Stimulated activated CD4-positive, alpha-beta T cell treated with anti-CD3 and anti-CD28 coated beads, Interleukin-12 subunit alpha, Interleukin-12 subunit beta, amount 100 ng/mL, for 4 hours (primary cell): ENCODE measurements around the gene BSG.
"Not testable (repeated sequence)": the region's sequence is repeated elsewhere in the genome, so short reads cannot be mapped to it uniquely, and the experiment has no call there.

Experiments used
- DNase-seq: peaks from one replicate; pipeline ENCODE4 v3.0.0-alpha.2; 2020

Gene BSG

GRCh38 chr19:588741-589692, 16.6 kb downstream of the BSG start:
- DNase-seq: no peak

GRCh38 chr19:589693-590395, 17.4 kb downstream of the BSG start, which contains the start of gene HCN2:
Gene HCN2 (plus strand): TSS chr19:589881. CDS start chr19:589946, 65 bp downstream.
- no peak for DNase-seq

- DNase-seq: peak; percentile 15
Observed at GRCh38 chr19:590396-590745, 18.0 kb downstream of the BSG start.

GRCh38 chr19:590750-591098, 18.3 kb downstream of the BSG start:
- DNase-seq: no peak

- no peak for DNase-seq
Observed at GRCh38 chr19:591099-591958, 18.9 kb downstream of the BSG start.

- DNase-seq: no peak
Observed at GRCh38 chr19:592101-592500, 19.7 kb downstream of the BSG start.

GRCh38 chr19:593055-593454, 20.7 kb downstream of the BSG start:
- no peak for DNase-seq

GRCh38 chr19:593505-593904, 21.1 kb downstream of the BSG start:
- no peak for DNase-seq

- DNase-seq: no peak
Observed at GRCh38 chr19:594265-594870, 22.0 kb downstream of the BSG start.

GRCh38 chr19:595326-596262, 23.2 kb downstream of the BSG start:
- no peak for DNase-seq

GRCh38 chr19:596263-596655, 23.9 kb downstream of the BSG start:
- DNase-seq: no peak

- no peak for DNase-seq
Observed at GRCh38 chr19:597406-598315, 25.3 kb downstream of the BSG start.

- no peak for DNase-seq
Observed at GRCh38 chr19:601310-601709, 28.9 kb downstream of the BSG start.

- DNase-seq: no peak
Observed at GRCh38 chr19:601790-602189, 29.4 kb downstream of the BSG start.

- DNase-seq: no peak
Observed at GRCh38 chr19:602391-603301, 30.2 kb downstream of the BSG start.

- DNase-seq: not testable (repeated sequence)
Observed at GRCh38 chr19:603302-603639, 30.9 kb downstream of the BSG start.

GRCh38 chr19:603779-604178, 31.4 kb downstream of the BSG start:
- not testable (repeated sequence) for DNase-seq

- no peak for DNase-seq
Observed at GRCh38 chr19:604355-604754, 32.0 kb downstream of the BSG start.
